Ishikawa (cell line): Measurements from ENCODE around the gene HK1.

ENCODE experiments used
- CEBPB ChIP-seq: IDR thresholded peaks from 2 replicates; pipeline ENCODE4 v1.6.1; 2012
- FOXM1 ChIP-seq: IDR thresholded peaks from 2 replicates; pipeline ENCODE4 v1.6.1; 2012; ENCODE audit warnings: low read depth, borderline replicate concordance
- RAD21 ChIP-seq: IDR thresholded peaks from 2 replicates; pipeline ENCODE4 v1.6.1; 2012; ENCODE audit warnings: low read depth

GRCh38 chr10:69287181-69287580 is 8.9 kb downstream of the HK1 start:
- TF ChIP-seq CEBPB (no peak), FOXM1 (no peak), RAD21 (no peak)
